Stimulated activated CD4-positive, alpha-beta T cell treated with anti-CD3 and anti-CD28 coated beads, Interleukin-1b, Interleukin-23, amount 100 ng/mL, for 48 hours (primary cell): ENCODE measurements around the gene TENM3.

Source experiments
- DNase-seq: peaks from one replicate; pipeline ENCODE4 v3.0.0-alpha.2; 2020

The TENM3 gene

GRCh38 chr4:182470215-182470614 is 227.0 kb downstream of the TENM3 start:
- DNase-seq, result no peak

GRCh38 chr4:182475539-182475938 is 232.3 kb downstream of the TENM3 start:
- no peak for DNase-seq

GRCh38 chr4:182478475-182478874 is 235.3 kb downstream of the TENM3 start:
- no peak for DNase-seq

- no peak for DNase-seq
Observed at GRCh38 chr4:182483685-182484084, 240.5 kb downstream of the TENM3 start.

GRCh38 chr4:182486881-182487280 is 243.7 kb downstream of the TENM3 start:
- no peak for DNase-seq

- no peak for DNase-seq
Observed at GRCh38 chr4:182488896-182489295, 245.7 kb downstream of the TENM3 start.

GRCh38 chr4:182489607-182490006 is 246.4 kb downstream of the TENM3 start:
- no peak for DNase-seq

- DNase-seq, result no peak
Observed at GRCh38 chr4:182491719-182492118, 248.5 kb downstream of the TENM3 start.

GRCh38 chr4:182492423-182492822 is 249.2 kb downstream of the TENM3 start:
- DNase-seq, result no peak

GRCh38 chr4:182493377-182493776 is 250.2 kb downstream of the TENM3 start:
- no peak for DNase-seq

- DNase-seq, result no peak
Observed at GRCh38 chr4:182494103-182494502, 250.9 kb downstream of the TENM3 start.

- DNase-seq, result no peak
Observed at GRCh38 chr4:182495031-182495430, 251.8 kb downstream of the TENM3 start.

GRCh38 chr4:182495645-182496385 is 252.6 kb downstream of the TENM3 start:
- DNase-seq, result no peak

- DNase-seq, result no peak
Observed at GRCh38 chr4:182496408-182496807, 253.2 kb downstream of the TENM3 start.

- no peak for DNase-seq
Observed at GRCh38 chr4:182502064-182502463, 258.9 kb downstream of the TENM3 start.

- DNase-seq, result no peak
Observed at GRCh38 chr4:182504463-182504862, 261.3 kb downstream of the TENM3 start.

- DNase-seq, result no peak
Observed at GRCh38 chr4:182507805-182508204, 264.6 kb downstream of the TENM3 start.

GRCh38 chr4:182510836-182511235 is 267.6 kb downstream of the TENM3 start:
- no peak for DNase-seq

- DNase-seq, result no peak
Observed at GRCh38 chr4:182513587-182514291, 270.5 kb downstream of the TENM3 start.

- no peak for DNase-seq
Observed at GRCh38 chr4:182518421-182518820, 275.2 kb downstream of the TENM3 start.

GRCh38 chr4:182519528-182519927 is 276.3 kb downstream of the TENM3 start:
- no peak for DNase-seq

GRCh38 chr4:182521011-182521410 is 277.8 kb downstream of the TENM3 start:
- DNase-seq, result no peak

- no peak for DNase-seq
Observed at GRCh38 chr4:182528819-182529218, 285.6 kb downstream of the TENM3 start.

GRCh38 chr4:182530451-182530850 is 287.2 kb downstream of the TENM3 start:
- no peak for DNase-seq
